ENCODE results near the gene RAD52.
A peak's percentile ranks its signal among the peaks of the same experiment; 100 is the strongest.
"Not testable (repeated sequence)": the region's sequence is repeated elsewhere in the genome, so short reads cannot be mapped to it uniquely, and the experiment has no call there.

The RAD52 gene

GRCh38 chr12:967641-968040, 18.1 kb upstream of the RAD52 start:
- DNase-seq (ENCODE audit: low spot score): no peak

- no peak for DNase-seq (ENCODE audit: low spot score)
Observed at GRCh38 chr12:966724-967123, 17.2 kb upstream of the RAD52 start.

GRCh38 chr12:958588-959123, 9.2 kb upstream of the RAD52 start:
- DNase-seq (ENCODE audit: low spot score): no peak

GRCh38 chr12:955939-956338, 6.4 kb upstream of the RAD52 start:
- no peak for DNase-seq (ENCODE audit: low spot score)

- no peak for DNase-seq (ENCODE audit: low spot score)
Observed at GRCh38 chr12:954741-955140, 5.2 kb upstream of the RAD52 start.

GRCh38 chr12:953776-954175, 4.3 kb upstream of the RAD52 start:
- peak; percentile 16 for DNase-seq (ENCODE audit: low spot score)

GRCh38 chr12:951176-951575, 1.7 kb upstream of the RAD52 start:
- no peak for DNase-seq (ENCODE audit: low spot score)

- no peak for DNase-seq (ENCODE audit: low spot score)
Observed at GRCh38 chr12:948238-948637, 1.3 kb downstream of the RAD52 start.

- peak; percentile 59 for DNase-seq (ENCODE audit: low spot score)
Observed at GRCh38 chr12:946631-947030, 2.9 kb downstream of the RAD52 start.

- DNase-seq (ENCODE audit: low spot score): no peak
Observed at GRCh38 chr12:946212-946611, 3.3 kb downstream of the RAD52 start.

GRCh38 chr12:944211-944610, 5.3 kb downstream of the RAD52 start:
- no peak for DNase-seq (ENCODE audit: low spot score)

GRCh38 chr12:943051-943450, 6.4 kb downstream of the RAD52 start:
- DNase-seq (ENCODE audit: low spot score): no peak

GRCh38 chr12:938810-939209, 10.7 kb downstream of the RAD52 start:
- no peak for DNase-seq (ENCODE audit: low spot score)

GRCh38 chr12:936377-937345, 12.8 kb downstream of the RAD52 start:
- DNase-seq (ENCODE audit: low spot score): no peak

- DNase-seq (ENCODE audit: low spot score): not testable (repeated sequence)
Observed at GRCh38 chr12:935891-936290, 13.6 kb downstream of the RAD52 start.

- no peak for DNase-seq (ENCODE audit: low spot score)
Observed at GRCh38 chr12:931591-931990, 17.9 kb downstream of the RAD52 start.

GRCh38 chr12:931060-931459, 18.4 kb downstream of the RAD52 start:
- DNase-seq (ENCODE audit: low spot score): no peak

- DNase-seq (ENCODE audit: low spot score): no peak
Observed at GRCh38 chr12:926641-927040, 22.9 kb downstream of the RAD52 start.

- no peak for DNase-seq (ENCODE audit: low spot score)
Observed at GRCh38 chr12:922285-922684, 27.2 kb downstream of the RAD52 start.

GRCh38 chr12:920676-921075, 28.8 kb downstream of the RAD52 start:
- no peak for DNase-seq (ENCODE audit: low spot score)

GRCh38 chr12:916712-917445, 32.6 kb downstream of the RAD52 start:
- DNase-seq (ENCODE audit: low spot score): no peak

- no peak for DNase-seq (ENCODE audit: low spot score)
Observed at GRCh38 chr12:916240-916639, 33.3 kb downstream of the RAD52 start.

- peak; percentile 4 for DNase-seq (ENCODE audit: low spot score)
Observed at GRCh38 chr12:915090-915489, 34.4 kb downstream of the RAD52 start.

Data from activated CD4-positive, alpha-beta T cell treated with anti-CD3 and anti-CD28 coated beads, Interleukin-2, Interleukin-4, amounts not matched to agents 100 ng/mL and 50 ng/mL, durations not matched to agents 16 hours and 8 hours (primary cell).